NK-92 (cell line): ENCODE results near the gene MAP2K7.
"Not testable (repeated sequence)": the region's sequence is repeated elsewhere in the genome, so short reads cannot be mapped to it uniquely, and the experiment has no call there.

Experiments used
- DNase-seq: peaks from one replicate; lab custom pipeline; 2025; ENCODE audit not compliant: unreplicated experiment; lab: John Stamatoyannopoulos, UW

The MAP2K7 gene

GRCh38 chr19:7959211-7959610 lies 55.5 kb downstream of the MAP2K7 start:
- DNase-seq = no peak

- DNase-seq = not testable (repeated sequence)
Observed at GRCh38 chr19:7961082-7961481, 57.4 kb downstream of the MAP2K7 start.

GRCh38 chr19:7961920-7962626 lies 58.4 kb downstream of the MAP2K7 start:
- no peak for DNase-seq

- DNase-seq = no peak
Observed at GRCh38 chr19:7962644-7963268, 59.1 kb downstream of the MAP2K7 start.

- no peak for DNase-seq
Observed at GRCh38 chr19:7963566-7963965, 59.9 kb downstream of the MAP2K7 start.
